IPS DF 4.7 (cell line): ENCODE measurements around the gene TMEM121B.
A peak's percentile ranks its signal among the peaks of the same experiment; 100 is the strongest.

ENCODE experiments used
- DNase-seq: peaks from one replicate; pipeline ENCODE4 v3.0.0-alpha.2; 2013; ENCODE audit warnings: low spot score; ENCODE audit errors: extremely low read depth

TMEM121B gene

DNA sequence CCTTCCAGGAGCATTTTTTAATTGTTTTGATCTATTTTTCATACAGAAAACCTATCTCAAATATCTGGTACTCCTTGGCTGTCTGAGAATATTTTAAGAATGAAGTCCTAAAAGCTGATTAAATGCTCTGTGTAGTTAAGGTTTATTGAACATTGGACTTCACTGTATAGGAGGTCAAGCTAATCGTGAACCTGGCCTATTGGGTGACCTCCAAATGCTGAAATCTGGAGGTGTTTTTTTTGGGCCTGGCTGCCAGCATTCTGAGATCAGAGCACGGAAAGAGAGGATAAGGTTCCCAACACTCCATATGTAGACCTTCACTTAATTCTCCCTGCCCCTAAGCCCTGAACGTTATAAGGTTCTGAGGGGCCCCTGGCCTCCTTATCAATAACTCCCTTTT lies 28.1 kb downstream of the TMEM121B start:
- DNase-seq = no peak

GRCh38 chr22:17091851-17092250 lies 29.3 kb downstream of the TMEM121B start:
- no peak for DNase-seq

- DNase-seq = no peak
These were observed 30.6 kb downstream of the TMEM121B start for GRCh38 chr22:17090550-17090949.

GRCh38 chr22:17087498-17088131 lies 33.5 kb downstream of the TMEM121B start:
- no peak for DNase-seq

DNA sequence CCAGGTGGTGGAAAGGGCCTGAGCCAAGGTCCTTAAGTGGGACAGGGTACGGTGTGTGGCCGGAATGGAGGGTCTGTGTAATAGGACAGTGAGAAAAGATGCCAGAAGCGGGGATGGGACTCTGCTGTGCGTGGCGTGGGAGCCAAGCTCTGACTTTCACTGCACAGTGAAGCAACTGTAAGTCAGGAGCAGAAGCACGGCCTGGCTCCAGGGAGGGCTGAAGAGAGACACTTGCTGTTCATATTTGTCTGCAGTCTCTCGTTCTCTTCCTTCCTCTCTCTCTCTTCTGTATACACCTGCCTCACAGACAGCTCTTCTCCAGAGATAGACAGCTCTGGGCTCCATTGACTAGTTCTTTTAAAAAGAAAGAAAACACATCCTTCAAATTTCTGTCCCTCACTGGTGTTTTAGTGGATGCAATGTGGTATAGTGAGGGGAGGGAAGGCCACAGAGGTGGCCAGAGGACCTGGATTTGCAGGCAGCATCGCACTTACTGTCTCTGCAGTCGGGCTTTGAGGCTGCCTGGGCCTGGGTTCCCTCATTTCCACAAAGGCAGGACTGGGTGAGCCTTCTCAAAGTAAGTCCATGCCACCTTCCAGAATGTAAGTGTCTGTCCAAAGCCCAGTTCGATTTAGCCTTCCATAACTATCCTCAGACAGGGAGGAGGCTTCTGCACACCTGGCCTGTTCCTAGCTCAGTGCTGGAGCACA lies 34.2 kb downstream of the TMEM121B start:
- DNase-seq = no peak

DNA sequence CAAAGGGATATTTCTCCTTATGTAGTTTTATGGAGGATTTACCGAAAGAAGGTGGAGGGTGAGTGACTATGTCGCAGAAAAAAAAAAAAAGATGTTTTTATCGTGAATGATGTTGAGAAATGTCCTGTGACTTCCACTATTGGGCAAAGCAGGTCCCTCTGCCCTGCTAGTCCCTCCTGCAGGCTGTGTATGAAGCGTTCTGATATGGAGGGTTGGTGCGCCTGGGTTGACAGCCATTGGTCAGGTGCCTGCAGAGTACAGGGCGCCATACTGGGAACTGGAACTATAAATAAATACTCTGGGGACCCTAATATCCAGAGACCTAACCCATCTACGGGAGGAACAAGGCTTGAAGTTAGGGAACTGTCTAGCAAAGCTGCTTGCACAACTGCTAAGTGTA lies 34.9 kb downstream of the TMEM121B start:
- DNase-seq = no peak

DNA sequence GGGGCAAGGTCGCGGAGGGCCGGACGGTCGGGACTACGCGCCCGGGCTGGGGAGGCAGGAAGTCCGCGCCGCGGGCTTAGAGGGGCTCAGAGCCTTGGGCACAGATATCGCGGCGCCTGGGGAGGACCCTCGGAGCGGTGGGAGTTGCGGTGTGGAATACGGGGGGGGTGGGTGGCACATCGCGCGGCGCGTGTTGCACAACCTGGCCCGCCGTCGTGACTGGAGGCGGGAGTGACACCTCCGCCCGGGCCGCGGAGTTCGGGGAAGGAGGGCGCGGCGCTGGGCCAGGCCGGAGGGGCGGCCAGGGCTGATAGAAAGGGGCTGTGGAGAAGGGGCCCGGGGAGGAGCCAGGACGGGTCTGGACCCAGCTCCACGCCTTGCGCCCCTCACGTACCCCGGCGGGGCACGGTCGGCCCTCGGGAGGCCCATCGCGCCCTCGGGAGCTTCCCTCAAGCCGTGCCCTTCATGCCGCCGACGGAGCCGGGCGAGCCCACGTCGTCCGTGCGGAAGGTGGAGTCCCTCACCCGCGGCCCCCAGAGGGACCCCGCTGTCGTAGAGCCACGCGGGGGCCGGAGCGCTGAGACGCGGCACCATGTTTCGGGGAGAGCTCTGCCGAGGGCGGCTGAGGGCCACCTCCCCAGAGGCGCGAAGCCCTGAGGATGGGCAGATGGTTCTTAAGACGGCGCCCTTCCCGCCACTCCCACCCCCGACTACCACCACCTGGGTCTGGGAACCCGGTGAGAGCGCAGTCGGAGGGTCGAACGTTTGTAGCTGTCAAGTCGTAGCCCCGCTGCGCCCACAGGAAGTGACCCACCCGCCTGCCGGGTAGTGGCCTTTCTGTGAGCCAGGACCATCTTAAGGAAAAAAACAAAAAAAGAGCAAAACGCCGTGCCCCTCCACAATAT lies 35.6 kb downstream of the TMEM121B start:
- no peak for DNase-seq

DNA sequence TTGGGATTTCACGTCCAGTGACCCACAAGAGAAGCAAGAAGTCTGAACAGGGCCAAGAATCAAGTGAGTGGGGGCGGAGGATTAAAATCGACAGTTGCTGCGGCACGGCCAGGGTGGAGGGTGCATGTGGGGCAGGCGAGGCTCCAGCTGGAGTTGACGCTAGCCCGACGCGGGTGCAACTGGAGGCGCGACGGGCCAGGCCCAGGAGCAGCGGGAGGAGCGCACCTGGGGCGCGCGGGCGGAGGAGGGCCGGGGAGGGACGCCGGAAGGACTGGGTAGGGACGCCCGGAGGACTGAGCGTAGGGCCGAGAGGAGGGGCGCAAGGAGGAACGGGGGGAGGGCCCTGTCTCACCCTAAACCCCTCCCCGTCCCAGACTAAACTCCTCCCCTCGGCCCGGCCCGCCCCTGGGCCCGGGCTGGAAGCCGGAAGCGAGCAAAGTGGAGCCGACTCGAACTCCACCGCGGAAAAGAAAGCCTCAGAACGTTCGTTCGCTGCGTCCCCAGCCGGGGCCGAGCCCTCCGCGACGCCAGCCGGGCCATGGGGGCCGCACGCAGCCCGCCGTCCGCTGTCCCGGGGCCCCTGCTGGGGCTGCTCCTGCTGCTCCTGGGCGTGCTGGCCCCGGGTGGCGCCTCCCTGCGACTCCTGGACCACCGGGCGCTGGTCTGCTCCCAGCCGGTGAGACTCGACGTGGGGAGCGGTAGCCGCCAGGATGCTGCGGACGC lies 36.4 kb downstream of the TMEM121B start, which contains the start of gene IL17RA:
Gene IL17RA, plus strand, starts transcription at position 447 of the 723 bp plus-strand sequence. Its CDS starts 92 bp downstream, at position 539.
- peak; percentile 25 for DNase-seq

DNA sequence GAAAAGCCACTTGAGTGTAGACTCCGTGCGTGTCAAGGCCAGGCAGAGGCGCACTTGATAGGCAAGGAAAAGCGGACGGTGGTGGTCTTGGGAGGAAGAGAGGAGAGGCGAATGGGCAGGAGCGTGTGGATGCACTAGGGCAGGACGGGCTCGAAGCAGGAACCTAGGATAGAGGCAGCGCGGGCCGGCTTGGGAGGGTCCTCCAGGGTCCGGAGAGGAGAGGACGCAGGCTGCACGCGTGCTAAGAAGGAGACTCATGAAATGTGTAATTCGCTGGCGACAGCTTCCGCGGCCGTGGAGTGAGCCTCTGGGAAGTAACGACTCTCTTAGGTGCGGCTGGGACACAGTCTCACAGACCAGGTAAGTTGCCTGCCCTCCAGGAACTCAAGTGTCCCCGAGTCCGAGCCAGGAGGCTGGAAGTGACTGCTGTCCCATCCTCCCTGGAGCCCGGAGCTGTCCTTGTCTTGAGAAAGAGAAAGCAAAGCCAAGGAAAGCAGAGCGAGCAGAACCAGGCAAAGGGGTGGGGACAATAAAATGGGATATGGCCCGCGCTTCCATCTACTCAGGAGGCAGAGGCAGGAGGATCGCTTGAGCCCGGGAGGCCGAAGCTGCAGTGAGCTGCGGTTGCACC lies 37.2 kb downstream of the TMEM121B start:
- DNase-seq = no peak

GRCh38 chr22:17083255-17083654 lies 37.9 kb downstream of the TMEM121B start:
- no peak for DNase-seq

GRCh38 chr22:17079572-17079971 lies 41.6 kb downstream of the TMEM121B start:
- no peak for DNase-seq

GRCh38 chr22:17077255-17077654 lies 43.9 kb downstream of the TMEM121B start:
- no peak for DNase-seq

DNA sequence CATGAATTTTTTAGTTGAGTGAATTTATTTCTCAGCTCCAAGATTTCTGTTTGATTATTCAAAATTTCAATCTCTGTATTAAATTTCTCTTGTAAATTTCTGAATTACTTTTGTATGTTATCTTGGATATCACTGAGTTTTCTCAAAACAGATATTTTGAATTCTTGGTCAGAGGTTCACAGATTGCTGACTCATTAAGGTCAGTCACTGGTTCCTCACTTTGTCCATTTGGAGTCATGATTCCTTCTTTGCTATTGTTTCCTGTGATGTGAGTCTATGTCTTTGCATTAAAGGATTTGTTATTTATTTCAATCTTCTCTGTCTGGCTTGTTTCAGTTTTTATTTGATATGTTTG lies 46.5 kb downstream of the TMEM121B start:
- no peak for DNase-seq

DNA sequence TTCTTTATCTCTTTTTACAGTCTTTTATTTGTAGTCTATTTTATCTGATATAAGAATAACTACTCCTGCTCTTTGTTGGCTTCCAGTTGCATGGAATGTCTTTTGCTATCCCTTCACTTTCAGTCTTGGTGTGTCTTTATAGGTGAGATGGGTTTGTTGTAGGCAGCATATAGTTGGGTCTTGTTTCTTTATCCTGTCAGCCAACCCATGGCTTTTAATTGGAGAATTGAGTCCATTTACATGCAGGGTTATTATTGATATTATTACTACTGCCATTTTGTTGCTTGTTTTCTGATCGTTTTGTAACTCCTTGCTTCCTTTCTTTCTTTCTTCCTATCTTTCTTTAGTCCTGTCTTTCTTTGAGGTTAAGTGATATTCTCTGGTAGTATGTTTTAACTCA lies 48.3 kb downstream of the TMEM121B start:
- DNase-seq = no peak
